Testis (tissue), 2 donors: ENCODE data around the gene CLCN1.

Experiments
- POLR2A ChIP-seq: fragments of 450-650 bp; IDR thresholded peaks from one replicate; pipeline ENCODE4 v1.6.1; 2017; ENCODE audit warnings: antibody characterized with exemption, mild to moderate bottlenecking, moderate library complexity
- TF ChIP-seq, protein P1 (sequence below), 3 experiments: fragments of 450-650 bp in 2 of 3; fragments of 200-600 bp in 1 of 3; sonication (generic) in 1 of 3; IDR thresholded peaks; one replicate each; pipeline ENCODE4 v1.5.1; 2016 to 2019; ENCODE audit warnings: antibody characterized with exemption in 3 of 3, mild to moderate bottlenecking in 2 of 3, moderate library complexity in 1 of 3

- TF ChIP-seq, protein P1, sequence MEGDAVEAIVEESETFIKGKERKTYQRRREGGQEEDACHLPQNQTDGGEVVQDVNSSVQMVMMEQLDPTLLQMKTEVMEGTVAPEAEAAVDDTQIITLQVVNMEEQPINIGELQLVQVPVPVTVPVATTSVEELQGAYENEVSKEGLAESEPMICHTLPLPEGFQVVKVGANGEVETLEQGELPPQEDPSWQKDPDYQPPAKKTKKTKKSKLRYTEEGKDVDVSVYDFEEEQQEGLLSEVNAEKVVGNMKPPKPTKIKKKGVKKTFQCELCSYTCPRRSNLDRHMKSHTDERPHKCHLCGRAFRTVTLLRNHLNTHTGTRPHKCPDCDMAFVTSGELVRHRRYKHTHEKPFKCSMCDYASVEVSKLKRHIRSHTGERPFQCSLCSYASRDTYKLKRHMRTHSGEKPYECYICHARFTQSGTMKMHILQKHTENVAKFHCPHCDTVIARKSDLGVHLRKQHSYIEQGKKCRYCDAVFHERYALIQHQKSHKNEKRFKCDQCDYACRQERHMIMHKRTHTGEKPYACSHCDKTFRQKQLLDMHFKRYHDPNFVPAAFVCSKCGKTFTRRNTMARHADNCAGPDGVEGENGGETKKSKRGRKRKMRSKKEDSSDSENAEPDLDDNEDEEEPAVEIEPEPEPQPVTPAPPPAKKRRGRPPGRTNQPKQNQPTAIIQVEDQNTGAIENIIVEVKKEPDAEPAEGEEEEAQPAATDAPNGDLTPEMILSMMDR (IDR thresholded peaks at IDR 0.05): no peak
- TF ChIP-seq POLR2A: no peak
Measured at GRCh38 chr7:143363016-143363937, 47.4 kb downstream of the CLCN1 start.
